CD4-positive, alpha-beta T cell treated with Interleukin-4 for 1 hour (primary cell): Measurements from ENCODE around the gene PI4K2B.
"Not testable (repeated sequence)": the region's sequence is repeated elsewhere in the genome, so short reads cannot be mapped to it uniquely, and the experiment has no call there.

ENCODE experiments used
- DNase-seq, 2 donors: peaks; one replicate each; pipeline ENCODE4 v3.0.0-alpha.2; 2020 to 2022

PI4K2B gene

GRCh38 chr4:25245181-25245580 lies 11.3 kb downstream of the PI4K2B start:
- DNase-seq = no peak

- DNase-seq = no peak
These were observed 13.1 kb downstream of the PI4K2B start for GRCh38 chr4:25246680-25247611.

- DNase-seq = not testable (repeated sequence)
These were observed 15.0 kb downstream of the PI4K2B start for GRCh38 chr4:25248875-25249274.

- DNase-seq = not testable (repeated sequence)
These were observed 15.7 kb downstream of the PI4K2B start for GRCh38 chr4:25249494-25249893.

GRCh38 chr4:25252230-25253070 lies 18.6 kb downstream of the PI4K2B start:
- no peak for DNase-seq

- DNase-seq = no peak
These were observed 19.2 kb downstream of the PI4K2B start for GRCh38 chr4:25253071-25253445.

- not testable (repeated sequence) for DNase-seq
These were observed 20.0 kb downstream of the PI4K2B start for GRCh38 chr4:25253786-25254185.

GRCh38 chr4:25258980-25259578 lies 25.2 kb downstream of the PI4K2B start:
- DNase-seq = no peak

GRCh38 chr4:25271866-25272265 lies 38.0 kb downstream of the PI4K2B start:
- DNase-seq = no peak

GRCh38 chr4:25280210-25280609 lies 46.4 kb downstream of the PI4K2B start:
- no peak for DNase-seq

GRCh38 chr4:25283948-25284347 lies 50.1 kb downstream of the PI4K2B start:
- no peak for DNase-seq

GRCh38 chr4:25284466-25284865 lies 50.6 kb downstream of the PI4K2B start:
- no peak for DNase-seq

GRCh38 chr4:25290490-25291067 lies 56.7 kb downstream of the PI4K2B start:
- DNase-seq = no peak

GRCh38 chr4:25291158-25291733 lies 57.4 kb downstream of the PI4K2B start:
- no peak for DNase-seq

GRCh38 chr4:25297528-25298242 lies 63.9 kb downstream of the PI4K2B start:
- DNase-seq = no peak

- no peak for DNase-seq
These were observed 65.8 kb downstream of the PI4K2B start for GRCh38 chr4:25299476-25300203.

GRCh38 chr4:25301471-25301870 lies 67.6 kb downstream of the PI4K2B start:
- DNase-seq = no peak

GRCh38 chr4:25302626-25303025 lies 68.8 kb downstream of the PI4K2B start:
- no peak for DNase-seq

GRCh38 chr4:25303578-25303977 lies 69.7 kb downstream of the PI4K2B start:
- no peak for DNase-seq

GRCh38 chr4:25306518-25307057 lies 72.8 kb downstream of the PI4K2B start:
- DNase-seq = no peak

GRCh38 chr4:25307596-25307995 lies 73.8 kb downstream of the PI4K2B start:
- no peak for DNase-seq
